Measurements from ENCODE around the gene GNG8.

DNA sequence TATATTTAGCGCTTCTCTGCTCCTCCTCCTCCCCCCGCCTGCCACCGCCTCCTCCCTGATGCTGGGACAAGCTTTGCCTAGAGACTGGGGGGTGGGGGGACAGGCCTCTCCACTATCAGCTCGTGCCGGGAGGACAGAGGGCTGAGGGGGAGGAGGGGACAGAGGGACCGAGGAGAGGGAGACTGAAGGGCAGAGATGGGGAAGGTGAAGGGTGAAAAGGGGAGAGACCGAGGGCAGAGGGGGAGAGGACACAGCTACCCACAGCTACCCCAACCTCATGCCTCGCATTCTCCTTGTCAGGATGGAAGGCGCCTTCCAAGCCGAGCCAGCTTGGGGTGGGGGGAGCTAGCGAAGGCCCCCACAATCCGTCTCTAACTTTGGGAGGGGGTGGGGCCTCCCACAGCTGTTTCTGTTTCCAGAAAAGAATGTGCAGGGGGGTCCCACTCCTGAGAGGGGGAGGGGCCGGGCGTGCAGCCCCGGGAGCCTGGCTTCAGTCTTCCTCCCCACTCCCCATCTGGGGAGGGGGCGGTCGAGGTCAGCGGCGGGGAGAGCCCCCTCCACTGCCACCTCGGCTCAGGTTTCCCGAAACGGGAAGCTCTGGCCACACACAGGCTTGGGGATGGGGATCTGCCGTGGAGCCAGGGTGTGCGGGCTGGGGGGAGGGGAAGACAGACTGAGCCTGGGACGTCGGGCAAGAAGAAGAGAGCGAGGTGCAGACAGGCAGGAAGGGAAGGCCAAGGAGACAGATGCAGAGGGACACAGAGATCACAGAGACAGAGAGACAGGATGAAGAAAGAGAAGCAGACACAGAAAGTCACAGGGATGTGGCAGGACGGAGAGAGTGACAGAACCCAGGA lies 23.4 kb upstream of the GNG8 start:
- TF ChIP-seq, protein P1, sequence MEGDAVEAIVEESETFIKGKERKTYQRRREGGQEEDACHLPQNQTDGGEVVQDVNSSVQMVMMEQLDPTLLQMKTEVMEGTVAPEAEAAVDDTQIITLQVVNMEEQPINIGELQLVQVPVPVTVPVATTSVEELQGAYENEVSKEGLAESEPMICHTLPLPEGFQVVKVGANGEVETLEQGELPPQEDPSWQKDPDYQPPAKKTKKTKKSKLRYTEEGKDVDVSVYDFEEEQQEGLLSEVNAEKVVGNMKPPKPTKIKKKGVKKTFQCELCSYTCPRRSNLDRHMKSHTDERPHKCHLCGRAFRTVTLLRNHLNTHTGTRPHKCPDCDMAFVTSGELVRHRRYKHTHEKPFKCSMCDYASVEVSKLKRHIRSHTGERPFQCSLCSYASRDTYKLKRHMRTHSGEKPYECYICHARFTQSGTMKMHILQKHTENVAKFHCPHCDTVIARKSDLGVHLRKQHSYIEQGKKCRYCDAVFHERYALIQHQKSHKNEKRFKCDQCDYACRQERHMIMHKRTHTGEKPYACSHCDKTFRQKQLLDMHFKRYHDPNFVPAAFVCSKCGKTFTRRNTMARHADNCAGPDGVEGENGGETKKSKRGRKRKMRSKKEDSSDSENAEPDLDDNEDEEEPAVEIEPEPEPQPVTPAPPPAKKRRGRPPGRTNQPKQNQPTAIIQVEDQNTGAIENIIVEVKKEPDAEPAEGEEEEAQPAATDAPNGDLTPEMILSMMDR (IDR thresholded peaks at IDR 0.05): no peak
- TF ChIP-seq POLR2A (IDR thresholded peaks at IDR 0.05) (no peak), POLR2AphosphoS5 (IDR thresholded peaks at IDR 0.05) (no peak)
